ENCODE measurements around the gene ZNF664. TPM values are rescaled to one million over a fixed set of nuclear protein-coding genes. Genes with fewer than 3 reads are reported as not detected.
A peak's percentile ranks its signal among the peaks of the same experiment; 100 is the strongest.

ZNF664 gene
- total RNA-seq, 1 donor from 2014 or later = 67.6 TPM

DNA sequence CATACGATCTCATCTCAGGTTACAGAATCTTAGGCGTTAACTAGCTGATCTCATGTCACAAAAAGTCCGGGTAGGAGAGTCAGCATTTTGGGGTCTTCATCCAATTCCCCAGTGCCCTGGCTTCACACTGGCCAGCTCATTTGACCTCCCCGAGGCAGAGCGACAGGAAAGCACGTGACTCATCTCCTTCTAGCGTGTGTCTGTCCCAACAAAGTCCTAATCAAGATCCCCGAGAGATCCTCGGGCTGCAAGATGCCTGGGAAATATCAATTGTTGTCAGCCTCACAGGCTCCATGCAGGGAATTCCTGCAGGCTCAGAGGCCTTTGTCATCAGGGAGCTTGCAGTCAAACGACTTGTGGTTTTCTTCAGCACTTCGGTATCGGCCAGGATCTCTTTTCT lies 57.5 kb downstream of the ZNF664 start:
- no peak for TF ChIP-seq EZH2 (IDR thresholded peaks at IDR 0.05; ENCODE audit: insufficient read depth, low read length)
- TF ChIP-seq, protein P1, sequence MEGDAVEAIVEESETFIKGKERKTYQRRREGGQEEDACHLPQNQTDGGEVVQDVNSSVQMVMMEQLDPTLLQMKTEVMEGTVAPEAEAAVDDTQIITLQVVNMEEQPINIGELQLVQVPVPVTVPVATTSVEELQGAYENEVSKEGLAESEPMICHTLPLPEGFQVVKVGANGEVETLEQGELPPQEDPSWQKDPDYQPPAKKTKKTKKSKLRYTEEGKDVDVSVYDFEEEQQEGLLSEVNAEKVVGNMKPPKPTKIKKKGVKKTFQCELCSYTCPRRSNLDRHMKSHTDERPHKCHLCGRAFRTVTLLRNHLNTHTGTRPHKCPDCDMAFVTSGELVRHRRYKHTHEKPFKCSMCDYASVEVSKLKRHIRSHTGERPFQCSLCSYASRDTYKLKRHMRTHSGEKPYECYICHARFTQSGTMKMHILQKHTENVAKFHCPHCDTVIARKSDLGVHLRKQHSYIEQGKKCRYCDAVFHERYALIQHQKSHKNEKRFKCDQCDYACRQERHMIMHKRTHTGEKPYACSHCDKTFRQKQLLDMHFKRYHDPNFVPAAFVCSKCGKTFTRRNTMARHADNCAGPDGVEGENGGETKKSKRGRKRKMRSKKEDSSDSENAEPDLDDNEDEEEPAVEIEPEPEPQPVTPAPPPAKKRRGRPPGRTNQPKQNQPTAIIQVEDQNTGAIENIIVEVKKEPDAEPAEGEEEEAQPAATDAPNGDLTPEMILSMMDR (IDR thresholded peaks at IDR 0.05; ENCODE audit: insufficient read depth, low read depth, low read length) = no peak
- FAIRE-seq (peak; percentile 86), DNase-seq (ENCODE audit: low read depth) (peak; percentile 84)
- no peaks in the 10 kb centered on the region for H3K9me3 ChIP-seq (ENCODE audit: insufficient read depth, low read depth, low read length)
- Mint-ChIP-seq H3K27ac (ENCODE audit: unreplicated experiment) (peak overlapping the region; percentile 88), H3K27me3 (ENCODE audit: low read depth, unreplicated experiment) (no peaks in the 10 kb centered on the region), H3K9me3 (ENCODE audit: unreplicated experiment) (no peaks in the 10 kb centered on the region), H3K4me3 (ENCODE audit: unreplicated experiment) (peak overlapping the region; percentile 17), H3K36me3 (ENCODE audit: low read depth, unreplicated experiment) (no peaks in the 10 kb centered on the region), H3K4me1 (ENCODE audit: low read depth, unreplicated experiment) (peaks cover 34% of the 10 kb centered on the region)
- no peaks in the 10 kb centered on the region for H3K27me3 ChIP-seq (ENCODE audit: insufficient read depth, low read length)
- no peak overlapping the region for H2AFZ ChIP-seq (ENCODE audit: low read depth, low read length)
- peak overlapping the region; percentile 52 for H3K27ac ChIP-seq (ENCODE audit: low read depth, low read length)
- H4K20me1 ChIP-seq (ENCODE audit: insufficient read depth, low read length) = no peaks in the 10 kb centered on the region
- no peaks in the 10 kb centered on the region for H3K36me3 ChIP-seq (ENCODE audit: insufficient read depth, low read length)
- H3K9ac ChIP-seq (ENCODE audit: low read length) = peak overlapping the region; percentile 46
- H3K4me3 ChIP-seq (ENCODE audit: insufficient read depth, low read depth, low read length) = peak overlapping the region; percentile 5
- peaks cover 31% of the 10 kb centered on the region for H3K4me1 ChIP-seq (ENCODE audit: insufficient read depth, low read length)
- no peaks in the 10 kb centered on the region for H3K79me2 ChIP-seq (ENCODE audit: insufficient read depth, low read length)
- peak overlapping the region; percentile 61 for H3K4me2 ChIP-seq (ENCODE audit: low read length)

DNA sequence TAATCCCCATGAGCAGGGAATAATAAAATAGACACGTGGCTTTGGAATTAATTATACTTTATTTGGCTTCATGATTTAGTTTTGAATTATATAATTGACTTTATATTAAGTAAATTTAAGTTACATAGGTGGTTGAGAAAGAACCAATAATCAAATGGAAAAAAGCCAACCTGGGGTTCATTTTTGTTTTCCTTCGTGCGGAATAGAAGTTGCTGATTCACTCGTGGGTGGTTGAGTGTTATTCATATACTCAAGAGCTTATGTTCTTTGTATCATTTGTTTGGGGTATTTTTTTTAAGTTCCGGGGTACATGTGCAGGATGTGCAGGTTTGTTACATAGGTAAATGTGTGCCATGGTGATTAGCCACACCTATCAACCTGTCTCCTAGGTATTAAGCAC lies 58.0 kb downstream of the ZNF664 start:
- peak overlapping the region; percentile 46 for H3K9ac ChIP-seq (ENCODE audit: low read length)
- peaks cover 34% of the 10 kb centered on the region for H3K4me1 Mint-ChIP-seq (ENCODE audit: low read depth, unreplicated experiment)

DNA sequence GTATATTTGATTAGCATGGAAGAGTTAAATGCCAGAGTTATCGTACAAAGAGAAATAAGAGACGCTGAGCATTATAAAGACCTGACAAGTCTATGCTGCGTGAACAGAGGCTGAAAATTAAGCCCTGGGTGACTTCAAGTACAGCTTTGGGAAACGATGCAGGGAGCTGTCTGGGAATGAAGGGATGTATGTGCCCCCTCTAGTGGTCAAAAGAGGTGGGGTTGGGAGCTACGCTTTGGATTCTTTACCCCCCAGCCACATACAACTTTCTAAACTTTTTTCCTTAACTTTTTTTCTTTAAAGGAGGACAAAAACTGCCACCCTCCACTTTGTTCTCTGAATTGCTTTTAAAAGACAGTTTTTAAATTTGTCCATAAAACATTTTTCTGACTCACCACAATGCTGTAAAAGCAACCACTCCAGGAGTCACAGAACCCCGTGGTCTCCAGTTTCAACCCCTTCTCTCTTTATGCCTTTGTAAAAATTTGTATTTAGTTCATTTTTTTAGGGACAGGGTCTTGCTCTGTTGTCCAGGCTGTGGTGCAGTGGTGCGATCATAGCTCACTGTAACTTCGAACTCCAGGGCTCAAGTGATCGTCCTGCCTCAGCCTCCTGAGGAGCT lies 59.4 kb downstream of the ZNF664 start:
- no peak for TF ChIP-seq EZH2 (IDR thresholded peaks at IDR 0.05; ENCODE audit: insufficient read depth, low read length)
- TF ChIP-seq, protein P1 (IDR thresholded peaks at IDR 0.05; ENCODE audit: insufficient read depth, low read depth, low read length) = peak; percentile 93
- H3K4me2 ChIP-seq (ENCODE audit: low read length) = no peak overlapping the region
- Mint-ChIP-seq H3K27ac (ENCODE audit: unreplicated experiment) (no peak overlapping the region), H3K36me3 (ENCODE audit: low read depth, unreplicated experiment) (no peaks in the 10 kb centered on the region), H3K27me3 (ENCODE audit: low read depth, unreplicated experiment) (no peaks in the 10 kb centered on the region), H3K9me3 (ENCODE audit: unreplicated experiment) (no peaks in the 10 kb centered on the region), H3K4me3 (ENCODE audit: unreplicated experiment) (no peak overlapping the region), H3K4me1 (ENCODE audit: low read depth, unreplicated experiment) (peaks cover 35% of the 10 kb centered on the region)
- no peaks in the 10 kb centered on the region for H3K79me2 ChIP-seq (ENCODE audit: insufficient read depth, low read length)
- H4K20me1 ChIP-seq (ENCODE audit: insufficient read depth, low read length) = no peaks in the 10 kb centered on the region
- H2AFZ ChIP-seq (ENCODE audit: low read depth, low read length) = no peak overlapping the region
- H3K9me3 ChIP-seq (ENCODE audit: insufficient read depth, low read depth, low read length) = no peaks in the 10 kb centered on the region
- FAIRE-seq (peak; percentile 66), DNase-seq (ENCODE audit: low read depth) (peak; percentile 45)
- H3K36me3 ChIP-seq (ENCODE audit: insufficient read depth, low read length) = no peaks in the 10 kb centered on the region
- H3K27ac ChIP-seq (ENCODE audit: low read depth, low read length) = no peak overlapping the region
- no peaks in the 10 kb centered on the region for H3K27me3 ChIP-seq (ENCODE audit: insufficient read depth, low read length)
- H3K4me1 ChIP-seq (ENCODE audit: insufficient read depth, low read length) = peaks cover 29% of the 10 kb centered on the region
- no peak overlapping the region for H3K4me3 ChIP-seq (ENCODE audit: insufficient read depth, low read depth, low read length)
- H3K9ac ChIP-seq (ENCODE audit: low read length) = no peak overlapping the region

More for the DNA sequence above, 58.0 kb downstream of the ZNF664 start:
- H3K27ac ChIP-seq (ENCODE audit: low read depth, low read length) = peak overlapping the region; percentile 52
- no peak overlapping the region for H2AFZ ChIP-seq (ENCODE audit: low read depth, low read length)
- H3K9me3 ChIP-seq (ENCODE audit: insufficient read depth, low read depth, low read length) = no peaks in the 10 kb centered on the region
- H3K4me2 ChIP-seq (ENCODE audit: low read length) = peak overlapping the region; percentile 61
- H3K27ac Mint-ChIP-seq (ENCODE audit: unreplicated experiment) = no peak overlapping the region
- TF ChIP-seq, protein P1 (IDR thresholded peaks at IDR 0.05; ENCODE audit: insufficient read depth, low read depth, low read length) = no peak
- H3K4me3 ChIP-seq (ENCODE audit: insufficient read depth, low read depth, low read length) = peak overlapping the region; percentile 5
- H3K4me3 Mint-ChIP-seq (ENCODE audit: unreplicated experiment) = no peak overlapping the region
- DNase-seq (ENCODE audit: low read depth) (no peak), FAIRE-seq (no peak)
- H3K36me3 Mint-ChIP-seq (ENCODE audit: low read depth, unreplicated experiment) = no peaks in the 10 kb centered on the region
- H4K20me1 ChIP-seq (ENCODE audit: insufficient read depth, low read length) = no peaks in the 10 kb centered on the region
- H3K27me3 Mint-ChIP-seq (ENCODE audit: low read depth, unreplicated experiment) = no peaks in the 10 kb centered on the region
- peaks cover 31% of the 10 kb centered on the region for H3K4me1 ChIP-seq (ENCODE audit: insufficient read depth, low read length)
- H3K9me3 Mint-ChIP-seq (ENCODE audit: unreplicated experiment) = no peaks in the 10 kb centered on the region
- no peaks in the 10 kb centered on the region for H3K36me3 ChIP-seq (ENCODE audit: insufficient read depth, low read length)
- no peaks in the 10 kb centered on the region for H3K79me2 ChIP-seq (ENCODE audit: insufficient read depth, low read length)
- H3K27me3 ChIP-seq (ENCODE audit: insufficient read depth, low read length) = no peaks in the 10 kb centered on the region

Measured in astrocyte (in vitro differentiated cells and primary cell).